Stimulated activated naive CD8-positive, alpha-beta T cell treated with anti-CD3 and anti-CD28 coated beads, Interleukin-15, Interleukin-2, amounts not matched to agents 100 ng/mL and 50 ng/mL, for 24 hours (primary cell): ENCODE data around the gene KIF20A.
"Not testable (repeated sequence)": the region's sequence is repeated elsewhere in the genome, so short reads cannot be mapped to it uniquely, and the experiment has no call there.

Experiments
- H3K27ac Mint-ChIP-seq: one replicate; pipeline ENCODE4 v1.8.0; 2021; ENCODE audit warnings: mild to moderate bottlenecking, mixed read lengths
- H3K27me3 Mint-ChIP-seq: one replicate; pipeline ENCODE4 v1.8.0; 2021; ENCODE audit warnings: mixed read lengths
- H3K36me3 Mint-ChIP-seq: one replicate; pipeline ENCODE4 v1.8.0; 2021; ENCODE audit warnings: low read depth, mixed read lengths
- H3K4me1 Mint-ChIP-seq: one replicate; pipeline ENCODE4 v1.8.0; 2021; ENCODE audit warnings: low read depth, mixed read lengths
- H3K4me3 Mint-ChIP-seq: one replicate; pipeline ENCODE4 v1.8.0; 2021; ENCODE audit warnings: mild to moderate bottlenecking, mixed read lengths
- H3K9me3 Mint-ChIP-seq: one replicate; pipeline ENCODE4 v1.8.0; 2021; ENCODE audit warnings: mixed read lengths

Gene KIF20A

GRCh38 chr5:138178516-138179276 is at the start of gene KIF20A, which contains the start of gene BRD8:
TSS of gene KIF20A (plus strand) at chr5:138179112. CDS start at chr5:138179681, 569 bp downstream.
TSS of gene BRD8 (minus strand) at chr5:138178630. CDS start at chr5:138178614, 16 bp downstream.
- Mint-ChIP-seq H3K36me3 (peaks cover 31% of the 10 kb centered on the region), H3K9me3 (no peaks in the 10 kb centered on the region), H3K4me3 (no peak within 1 kb of the TSS), H3K4me1 (peaks cover 16% of the 10 kb centered on the region), H3K27ac (peak within 1 kb of the TSS; percentile 52), H3K27me3 (no peaks in the 10 kb centered on the region)

DNA sequence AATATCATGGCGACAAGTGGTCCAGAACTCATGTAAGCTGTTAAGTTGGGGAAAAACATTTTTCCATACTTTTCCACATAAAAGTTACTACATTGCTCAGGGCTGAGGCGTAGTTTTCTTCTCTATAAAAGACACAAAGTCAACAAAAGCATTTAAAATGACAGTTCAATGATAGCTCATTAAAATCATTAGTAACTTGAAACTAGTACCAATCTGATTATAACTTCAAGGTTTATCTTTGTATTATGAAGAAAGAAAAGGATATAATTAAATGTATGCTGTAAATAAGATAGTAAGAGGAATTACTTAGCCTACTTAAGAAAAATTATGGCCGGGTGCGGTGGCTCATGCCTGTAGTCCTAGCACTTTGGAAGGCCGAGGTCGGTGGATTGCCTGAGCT is 49.6 kb upstream of the KIF20A start:
- Mint-ChIP-seq H3K4me1 (no peaks in the 10 kb centered on the region), H3K27me3 (peaks cover 10% of the 10 kb centered on the region), H3K9me3 (no peaks in the 10 kb centered on the region), H3K36me3 (no peaks in the 10 kb centered on the region), H3K27ac (no peak overlapping the region), H3K4me3 (no peak overlapping the region)

- Mint-ChIP-seq H3K4me3 (no peak overlapping the region), H3K9me3 (no peaks in the 10 kb centered on the region), H3K4me1 (no peaks in the 10 kb centered on the region), H3K27me3 (peaks cover 18% of the 10 kb centered on the region), H3K36me3 (no peaks in the 10 kb centered on the region), H3K27ac (no peak overlapping the region)
Measured at GRCh38 chr5:138132543-138132942, 46.4 kb upstream of the KIF20A start.

DNA sequence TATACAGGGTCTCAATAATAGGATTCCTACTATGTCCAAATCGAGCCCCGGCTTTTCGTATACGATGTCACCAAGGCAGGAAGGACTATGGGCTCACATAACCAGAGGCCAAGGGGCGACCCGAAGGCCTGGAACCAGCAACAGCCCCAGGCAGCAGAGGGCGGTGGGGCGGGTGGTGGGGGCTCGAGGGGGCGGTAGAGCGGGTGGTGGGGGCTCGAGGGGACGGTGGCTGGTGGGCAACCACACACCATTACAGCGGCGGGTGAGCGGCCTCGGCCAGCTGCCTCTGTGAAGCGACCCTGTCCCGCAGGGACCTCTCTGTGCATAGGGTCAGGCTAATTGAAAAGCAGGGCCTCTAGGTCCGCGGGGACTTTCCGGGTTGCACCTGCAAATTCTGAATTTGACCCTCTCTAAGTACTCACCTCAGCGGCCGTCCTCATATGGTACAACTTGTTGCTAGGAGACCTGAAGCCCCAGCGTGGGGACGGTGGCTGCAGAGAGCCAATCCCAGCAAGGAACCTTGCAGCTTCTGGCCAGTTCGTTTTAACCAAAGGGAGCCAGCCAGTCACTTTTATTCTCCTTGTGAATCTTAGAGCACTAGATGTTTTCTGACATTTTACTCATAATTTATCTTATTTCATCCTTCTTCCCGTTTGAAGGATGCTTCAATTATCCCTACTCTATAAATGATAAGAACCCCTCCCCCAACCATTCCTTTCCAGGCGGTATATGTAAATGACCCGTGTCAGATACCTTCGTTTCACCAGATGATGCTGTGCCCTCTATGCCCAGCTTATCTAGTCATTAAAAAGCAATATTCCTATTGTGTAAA is 39.7 kb upstream of the KIF20A start, which contains the start of gene NME5:
Gene NME5 (minus strand): TSS at position 480 of the 832 bp plus-strand sequence. CDS start 648 bp downstream, outside the sequence.
- Mint-ChIP-seq H3K4me3 (no peak within 1 kb of the TSS), H3K9me3 (no peaks in the 10 kb centered on the region), H3K27ac (no peak within 1 kb of the TSS), H3K36me3 (no peaks in the 10 kb centered on the region), H3K27me3 (peaks cover 18% of the 10 kb centered on the region), H3K4me1 (peaks cover 8% of the 10 kb centered on the region)

GRCh38 chr5:138139781-138140090 is 39.2 kb upstream of the KIF20A start:
- Mint-ChIP-seq H3K27ac (no peak overlapping the region), H3K4me3 (no peak overlapping the region), H3K27me3 (peaks cover 18% of the 10 kb centered on the region), H3K9me3 (no peaks in the 10 kb centered on the region), H3K36me3 (no peaks in the 10 kb centered on the region), H3K4me1 (peaks cover 8% of the 10 kb centered on the region)

DNA sequence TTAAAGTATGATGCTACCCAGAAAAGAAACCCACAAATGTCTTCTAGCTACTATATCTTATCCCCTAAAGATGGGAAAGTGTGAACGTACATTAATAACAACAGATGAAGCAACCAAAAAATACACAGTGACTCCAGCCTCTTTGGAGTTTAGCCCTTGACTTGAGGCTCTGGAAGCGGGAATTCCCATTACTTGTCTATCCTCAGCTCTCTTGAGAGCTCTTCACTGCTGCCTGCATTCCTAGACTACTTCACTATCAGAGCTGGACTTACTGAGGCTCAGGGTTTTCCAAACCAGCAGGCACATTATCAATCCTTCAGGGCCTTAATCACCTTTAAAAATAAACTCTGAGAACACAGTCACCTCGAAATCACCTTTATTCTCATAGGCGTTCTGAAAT is 38.6 kb upstream of the KIF20A start:
- Mint-ChIP-seq H3K4me1 (peaks cover 8% of the 10 kb centered on the region), H3K36me3 (no peaks in the 10 kb centered on the region), H3K9me3 (no peaks in the 10 kb centered on the region), H3K27me3 (peaks cover 18% of the 10 kb centered on the region), H3K27ac (no peak overlapping the region), H3K4me3 (no peak overlapping the region)

DNA sequence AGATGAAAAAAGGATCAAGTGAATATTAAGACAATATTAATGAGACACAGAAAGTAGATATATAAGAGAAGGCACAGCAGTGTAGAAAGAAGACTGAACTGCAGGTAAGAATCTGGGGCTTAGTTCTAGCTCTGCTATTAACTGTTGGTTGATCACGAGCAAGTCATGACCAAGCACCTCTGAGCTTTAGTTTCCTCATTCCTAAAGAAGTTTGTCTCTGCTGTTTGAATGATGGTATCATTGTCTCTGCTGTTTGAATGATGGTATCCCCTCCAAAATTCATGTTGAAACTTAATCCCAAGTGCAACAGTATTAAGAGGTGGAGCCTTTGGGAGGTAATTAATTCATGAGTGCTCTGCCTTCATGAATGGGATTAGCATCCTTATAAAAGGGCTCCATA is 37.2 kb upstream of the KIF20A start:
- Mint-ChIP-seq H3K4me3 (no peak overlapping the region), H3K9me3 (no peaks in the 10 kb centered on the region), H3K4me1 (peaks cover 8% of the 10 kb centered on the region), H3K27ac (no peak overlapping the region), H3K27me3 (peaks cover 11% of the 10 kb centered on the region), H3K36me3 (no peaks in the 10 kb centered on the region)

DNA sequence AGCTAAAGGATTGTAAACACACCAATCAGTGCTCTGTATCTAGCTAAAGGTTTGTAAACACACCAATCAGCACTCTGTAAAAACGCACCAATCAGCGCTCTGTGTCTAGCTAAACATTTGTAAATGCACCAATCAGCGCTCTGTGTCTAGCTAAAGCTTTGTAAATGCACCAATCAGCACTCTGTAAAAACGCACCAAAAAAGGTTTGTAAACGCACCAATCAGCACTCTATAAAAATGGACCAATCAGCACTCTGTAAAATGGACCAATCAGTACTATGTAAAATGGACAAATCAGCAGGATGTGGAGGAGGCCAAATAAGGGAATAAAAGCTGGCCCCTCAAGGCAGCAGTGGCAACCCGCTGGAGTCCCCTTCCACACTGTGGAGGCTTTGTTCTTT is 35.3 kb upstream of the KIF20A start:
- H3K9me3 Mint-ChIP-seq, H3K4me1 Mint-ChIP-seq, H3K4me3 Mint-ChIP-seq, H3K27me3 Mint-ChIP-seq, H3K27ac Mint-ChIP-seq, H3K36me3 Mint-ChIP-seq: not testable (repeated sequence)

- Mint-ChIP-seq H3K27ac (no peak overlapping the region), H3K9me3 (no peaks in the 10 kb centered on the region), H3K27me3 (no peaks in the 10 kb centered on the region), H3K4me3 (no peak overlapping the region), H3K36me3 (no peaks in the 10 kb centered on the region), H3K4me1 (no peaks in the 10 kb centered on the region)
Measured at GRCh38 chr5:138148811-138149210, 30.1 kb upstream of the KIF20A start.

GRCh38 chr5:138149530-138149929 is 29.4 kb upstream of the KIF20A start:
- Mint-ChIP-seq H3K36me3 (no peaks in the 10 kb centered on the region), H3K27ac (no peak overlapping the region), H3K4me3 (no peak overlapping the region), H3K27me3 (no peaks in the 10 kb centered on the region), H3K4me1 (no peaks in the 10 kb centered on the region), H3K9me3 (no peaks in the 10 kb centered on the region)

DNA sequence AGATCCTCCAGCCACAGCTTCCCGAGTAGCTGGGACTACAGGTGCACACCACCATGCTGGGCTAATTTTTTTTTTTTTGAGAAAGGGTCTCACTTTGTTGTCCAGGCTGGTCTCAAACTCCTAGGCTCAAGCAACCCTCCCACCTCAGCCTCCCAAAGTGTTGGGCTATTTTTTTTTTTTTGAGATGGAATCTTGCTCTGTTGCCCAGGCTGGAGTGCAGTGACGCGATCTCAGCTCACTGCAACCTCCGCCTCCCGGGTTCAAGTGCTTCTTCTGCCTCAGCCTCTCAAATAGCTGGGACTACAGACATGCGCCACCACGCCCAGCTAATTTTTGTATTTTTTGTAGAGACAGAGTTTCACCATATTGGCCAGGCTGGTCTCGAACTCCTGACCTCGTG is 22.9 kb upstream of the KIF20A start:
- peaks cover 39% of the 10 kb centered on the region for H3K36me3 Mint-ChIP-seq
- H3K4me1 Mint-ChIP-seq, H3K4me3 Mint-ChIP-seq, H3K27me3 Mint-ChIP-seq, H3K27ac Mint-ChIP-seq, H3K9me3 Mint-ChIP-seq: not testable (repeated sequence)

DNA sequence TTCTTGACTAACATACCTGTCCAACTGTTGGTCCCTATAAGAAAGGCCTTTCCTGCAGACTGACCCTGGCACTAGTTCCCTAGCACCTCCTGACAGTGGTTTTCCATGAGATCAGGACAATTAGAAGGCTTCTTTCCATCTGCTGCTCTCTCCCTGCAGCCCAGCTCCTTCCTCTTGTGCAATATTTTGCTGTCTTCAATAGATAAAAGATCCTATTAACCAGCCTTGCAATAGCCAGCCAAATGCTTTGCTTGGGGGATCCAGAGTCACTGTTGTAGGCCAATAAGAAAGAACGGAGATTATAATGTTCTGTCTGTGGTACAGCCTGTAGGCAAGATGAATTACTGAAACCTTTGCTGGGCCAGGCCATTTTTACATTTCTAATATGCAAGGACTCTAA is 21.3 kb upstream of the KIF20A start:
- no peaks in the 10 kb centered on the region for H3K27me3 Mint-ChIP-seq
- H3K36me3 Mint-ChIP-seq = peaks cover 52% of the 10 kb centered on the region
- no peak overlapping the region for H3K27ac Mint-ChIP-seq
- H3K9me3 Mint-ChIP-seq = no peaks in the 10 kb centered on the region
- H3K4me3 Mint-ChIP-seq = no peak overlapping the region
- H3K4me1 Mint-ChIP-seq = no peaks in the 10 kb centered on the region

DNA sequence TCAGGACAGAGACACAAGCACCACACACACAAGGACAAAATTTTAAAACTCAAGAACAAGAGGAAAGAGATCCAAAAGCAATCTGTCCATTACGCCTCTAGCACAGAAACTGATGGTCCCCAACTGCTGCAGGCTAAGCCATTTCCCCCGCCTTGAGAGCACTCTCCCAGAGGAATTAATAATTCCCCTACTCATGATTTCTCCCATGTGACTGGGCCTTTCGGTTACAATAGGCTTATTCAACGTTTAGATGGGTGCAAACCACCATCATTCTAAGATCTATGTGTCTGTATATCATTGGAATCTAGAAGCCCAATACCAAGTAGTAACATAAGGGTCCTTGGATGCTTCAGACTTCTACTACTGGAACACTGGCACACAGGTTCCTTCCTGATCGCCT is 19.2 kb upstream of the KIF20A start:
- H3K4me3 Mint-ChIP-seq = no peak overlapping the region
- peaks cover 72% of the 10 kb centered on the region for H3K36me3 Mint-ChIP-seq
- H3K9me3 Mint-ChIP-seq = no peaks in the 10 kb centered on the region
- H3K27ac Mint-ChIP-seq = no peak overlapping the region
- no peaks in the 10 kb centered on the region for H3K4me1 Mint-ChIP-seq
- no peaks in the 10 kb centered on the region for H3K27me3 Mint-ChIP-seq

DNA sequence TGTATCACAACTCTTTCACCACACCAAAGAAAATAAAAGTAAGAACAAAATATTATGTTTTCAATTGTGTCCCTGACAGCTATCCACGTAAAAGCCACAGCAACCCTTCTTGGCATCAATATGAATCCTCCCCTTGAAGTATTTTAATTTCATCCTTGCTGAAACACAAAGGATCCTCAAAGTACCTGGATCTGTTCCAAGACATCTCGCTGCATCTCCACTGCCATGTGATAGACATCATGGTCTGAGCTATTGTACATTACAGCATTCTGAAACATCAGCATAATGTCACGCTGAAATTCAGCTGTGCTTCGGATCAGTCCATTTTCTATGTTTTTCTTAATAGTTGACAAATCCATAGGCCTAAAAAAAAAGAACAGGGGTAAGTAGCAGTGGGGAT is 18.2 kb upstream of the KIF20A start:
- H3K27me3 Mint-ChIP-seq = no peaks in the 10 kb centered on the region
- H3K4me1 Mint-ChIP-seq = no peaks in the 10 kb centered on the region
- no peak overlapping the region for H3K27ac Mint-ChIP-seq
- H3K4me3 Mint-ChIP-seq = no peak overlapping the region
- no peaks in the 10 kb centered on the region for H3K9me3 Mint-ChIP-seq
- H3K36me3 Mint-ChIP-seq = peaks cover 82% of the 10 kb centered on the region

DNA sequence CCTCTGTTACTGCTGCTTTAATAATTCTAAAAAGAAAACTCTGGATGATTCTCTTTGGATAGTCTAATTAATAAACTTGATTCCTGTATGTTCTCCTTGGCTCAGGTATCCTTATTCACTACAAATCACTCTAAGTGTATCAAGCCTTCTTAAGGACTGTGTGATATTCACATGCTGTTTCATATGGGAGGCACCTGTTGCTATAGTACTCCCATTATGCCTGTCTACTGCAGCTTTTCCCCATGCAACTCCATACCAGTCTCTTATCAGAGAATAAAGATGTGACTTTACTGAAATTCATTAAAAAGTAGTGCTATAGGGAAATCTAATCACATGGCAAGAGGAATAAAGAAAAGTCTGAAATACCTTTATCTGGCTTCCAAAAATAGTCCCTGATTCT is 15.2 kb upstream of the KIF20A start:
- Mint-ChIP-seq H3K4me3 (no peak overlapping the region), H3K4me1 (no peaks in the 10 kb centered on the region), H3K27me3 (no peaks in the 10 kb centered on the region), H3K27ac (no peak overlapping the region), H3K36me3 (peaks cover 90% of the 10 kb centered on the region), H3K9me3 (no peaks in the 10 kb centered on the region)
